Naive thymus-derived CD8-positive, alpha-beta T cell (primary cell): ENCODE measurements around the gene CFAP52. TPM values are rescaled to one million over a fixed set of nuclear protein-coding genes. Genes with fewer than 3 reads are reported as not detected.
"Not testable (repeated sequence)": the region's sequence is repeated elsewhere in the genome, so short reads cannot be mapped to it uniquely, and the experiment has no call there.

Source experiments
- ATAC-seq, 2 donors: fragments of 150-1000 bp; cut with Tn5 transposase in 1 of 2; sonication (Bioruptor Pico), chemical (Tn5 transposase) in 1 of 2; 1 replicate in 1 of 2; 2 replicates in 1 of 2; pipeline ENCODE4 v1.10.0; 2021; ENCODE audit warnings: mild to moderate bottlenecking in 2 of 2, moderate library complexity in 2 of 2
- POLR2A ChIA-PET: fragments of 350-600 bp; sonication (Branson Sonifier 250); formaldehyde crosslinking; loops from one replicate; lab custom pipeline; 2021; ENCODE audit warnings: antibody characterized with exemption; lab: Charles Lee
- DNase-seq, 10 donors: peaks; one replicate each; pipeline versions ENCODE4 v3.0.0 to v3.0.0-alpha.2; 2020 to 2022
- H3K27ac Mint-ChIP-seq, 10 donors: one replicate each; pipeline ENCODE4 v1.8.0; 2020 to 2022; ENCODE audit warnings: mild to moderate bottlenecking in 10 of 10, mixed read lengths in 10 of 10, moderate library complexity in 4 of 10, inconsistent platforms in 1 of 10
- H3K27me3 Mint-ChIP-seq, 5 donors: one replicate each; pipeline ENCODE4 v1.8.0; 2021 to 2022; ENCODE audit warnings: mixed read lengths in 5 of 5
- H3K36me3 Mint-ChIP-seq, 3 donors: one replicate each; pipeline ENCODE4 v1.8.0; 2020 to 2022; ENCODE audit warnings: mixed read lengths in 3 of 3, mild to moderate bottlenecking in 2 of 3, inconsistent platforms in 1 of 3
- H3K4me1 Mint-ChIP-seq, 4 donors: one replicate each; pipeline ENCODE4 v1.8.0; 2021 to 2022; ENCODE audit warnings: mixed read lengths in 4 of 4
- H3K4me3 Mint-ChIP-seq, 10 donors: one replicate each; pipeline ENCODE4 v1.8.0; 2020 to 2022; ENCODE audit warnings: mild to moderate bottlenecking in 10 of 10, mixed read lengths in 10 of 10, moderate library complexity in 6 of 10, inconsistent platforms in 1 of 10
- H3K9me3 Mint-ChIP-seq, 9 donors: one replicate each; pipeline ENCODE4 v1.8.0; 2020 to 2022; ENCODE audit warnings: mixed read lengths in 9 of 9, mild to moderate bottlenecking in 3 of 9, inconsistent platforms in 1 of 9, moderate library complexity in 1 of 9
- polyA plus RNA-seq, 3 donors: library from polyadenylated mRNA; unstranded; fragments of 300-500 nt; fragmentation: Illumina TruSeq; gene quantifications; one replicate each; pipeline ENCODE4 v1.2.3, GENCODE V29; 2021
- total RNA-seq, 8 experiments: library from RNA in 2 of 8; stranded (reverse) in 2 of 8; gene quantifications; one replicate each; pipeline ENCODE4 v1.2.3 and lab custom pipeline; 2021 to 2026

Gene CFAP52
- total and polyA plus RNA-seq, 5 experiments from 2014 or later: not detected

DNA sequence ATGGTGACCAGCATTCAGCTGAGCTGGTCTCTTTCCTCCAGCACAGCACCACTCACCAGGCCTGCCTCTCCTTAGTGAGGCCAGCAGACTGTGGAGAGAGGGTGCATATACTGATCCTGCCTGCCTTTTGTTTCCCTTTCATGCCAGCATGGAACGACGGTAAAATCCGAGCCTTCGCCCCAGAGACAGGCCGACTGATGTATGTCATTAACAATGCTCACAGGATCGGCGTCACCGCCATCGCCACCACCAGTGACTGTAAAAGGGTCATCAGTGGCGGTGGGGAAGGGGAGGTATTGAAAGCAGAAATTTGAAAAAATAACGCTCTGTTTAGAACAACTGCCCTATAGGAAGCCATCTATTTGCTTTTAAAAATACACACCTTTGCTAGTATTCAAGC is 56.3 kb downstream of the CFAP52 start:
- peaks cover 0 to 3% (median 0%) of the 10 kb centered on the region in 9 donors for H3K9me3 Mint-ChIP-seq
- no peaks in the 10 kb centered on the region for H3K36me3 Mint-ChIP-seq
- no peak for ATAC-seq
- H3K4me1 Mint-ChIP-seq: peaks cover 0 to 4% (median 0%) of the 10 kb centered on the region in 4 donors
- no peak for DNase-seq
- no peak overlapping the region for H3K4me3 Mint-ChIP-seq
- H3K27ac Mint-ChIP-seq: no peak overlapping the region
- POLR2A ChIA-PET: no interaction called here
- peaks cover 9 to 40% (median 30%) of the 10 kb centered on the region in 5 donors for H3K27me3 Mint-ChIP-seq

DNA sequence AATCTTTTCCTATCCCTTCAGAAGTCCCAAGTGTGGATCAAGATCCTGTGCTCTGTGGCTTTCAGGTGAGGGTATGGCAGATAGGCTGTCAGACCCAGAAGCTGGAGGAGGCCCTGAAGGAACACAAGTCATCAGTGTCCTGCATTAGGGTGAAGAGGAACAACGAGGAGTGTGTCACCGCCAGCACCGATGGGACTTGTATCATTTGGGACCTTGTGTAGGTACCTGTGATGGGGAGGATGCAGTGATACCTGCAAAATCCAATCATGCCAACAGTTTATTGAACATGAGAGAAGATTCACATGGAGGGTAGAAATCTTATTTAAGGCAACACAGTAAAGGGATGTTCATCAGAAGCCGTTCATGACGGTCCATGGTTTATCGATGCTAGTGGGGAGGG is 58.9 kb downstream of the CFAP52 start:
- peaks cover 6 to 52% (median 28%) of the 10 kb centered on the region in 5 donors for H3K27me3 Mint-ChIP-seq
- no peak for DNase-seq
- H3K27ac Mint-ChIP-seq: no peak overlapping the region
- no peaks in the 10 kb centered on the region for H3K36me3 Mint-ChIP-seq
- ATAC-seq: no peak
- POLR2A ChIA-PET: no interaction called here
- H3K9me3 Mint-ChIP-seq: peaks cover 0 to 6% (median 0%) of the 10 kb centered on the region in 9 donors
- no peak overlapping the region for H3K4me3 Mint-ChIP-seq
- H3K4me1 Mint-ChIP-seq: peaks cover 0 to 4% (median 0%) of the 10 kb centered on the region in 4 donors

DNA sequence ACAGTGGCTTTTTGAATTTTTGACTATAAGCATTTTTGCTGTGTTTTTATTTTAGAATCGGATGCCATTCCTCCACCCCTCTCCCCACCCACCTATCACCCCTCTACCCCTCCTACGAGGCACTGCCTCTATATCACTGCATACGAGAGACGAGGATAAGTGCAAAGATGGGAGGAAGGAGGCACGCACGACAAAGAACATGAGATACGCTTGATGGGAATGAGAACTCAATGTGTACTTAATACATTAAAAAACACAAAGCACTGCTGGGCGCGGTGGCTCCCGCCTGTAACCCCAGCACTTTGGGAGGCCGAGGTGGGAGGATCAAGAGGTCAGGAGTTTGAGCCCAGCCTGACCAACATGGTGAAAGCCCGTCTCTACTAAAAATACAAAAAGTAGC is 60.1 kb downstream of the CFAP52 start:
- no peak overlapping the region for H3K4me3 Mint-ChIP-seq
- POLR2A ChIA-PET: no interaction called here
- H3K27ac Mint-ChIP-seq: no peak overlapping the region
- no peak for DNase-seq
- H3K27me3 Mint-ChIP-seq: peaks cover 6 to 52% (median 23%) of the 10 kb centered on the region in 5 donors
- H3K4me1 Mint-ChIP-seq: peaks cover 0 to under 1% (median 0%) of the 10 kb centered on the region in 4 donors
- ATAC-seq: no peak
- peaks cover 0 to 2% (median 0%) of the 10 kb centered on the region in 3 donors for H3K36me3 Mint-ChIP-seq
- H3K9me3 Mint-ChIP-seq: peaks cover 0 to 6% (median 0%) of the 10 kb centered on the region in 9 donors

DNA sequence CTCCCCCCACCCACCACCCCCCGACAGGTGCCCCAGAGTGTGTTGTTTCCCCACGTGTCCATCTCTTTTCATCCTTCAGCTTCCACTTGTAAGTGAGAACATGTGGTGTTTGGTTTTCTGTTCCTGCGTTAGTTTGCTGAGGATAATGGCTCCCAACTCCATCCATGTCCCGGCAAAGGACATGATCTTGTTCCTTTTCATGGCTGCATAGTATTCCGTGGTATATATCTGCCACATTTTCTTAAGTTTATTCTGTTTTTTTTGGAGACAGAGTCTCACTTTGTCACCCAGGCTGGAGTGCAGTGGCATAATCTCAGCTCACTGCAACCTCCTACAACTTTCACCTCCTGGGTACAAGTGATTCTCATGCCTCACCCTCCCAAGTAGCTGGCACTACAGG is 63.9 kb downstream of the CFAP52 start:
- H3K36me3 Mint-ChIP-seq, H3K9me3 Mint-ChIP-seq, H3K27ac Mint-ChIP-seq, H3K4me3 Mint-ChIP-seq, H3K4me1 Mint-ChIP-seq, POLR2A ChIA-PET, ATAC-seq, DNase-seq: not testable (repeated sequence)
- H3K27me3 Mint-ChIP-seq: peaks cover 19 to 58% (median 28%) of the 10 kb centered on the region in 5 donors

DNA sequence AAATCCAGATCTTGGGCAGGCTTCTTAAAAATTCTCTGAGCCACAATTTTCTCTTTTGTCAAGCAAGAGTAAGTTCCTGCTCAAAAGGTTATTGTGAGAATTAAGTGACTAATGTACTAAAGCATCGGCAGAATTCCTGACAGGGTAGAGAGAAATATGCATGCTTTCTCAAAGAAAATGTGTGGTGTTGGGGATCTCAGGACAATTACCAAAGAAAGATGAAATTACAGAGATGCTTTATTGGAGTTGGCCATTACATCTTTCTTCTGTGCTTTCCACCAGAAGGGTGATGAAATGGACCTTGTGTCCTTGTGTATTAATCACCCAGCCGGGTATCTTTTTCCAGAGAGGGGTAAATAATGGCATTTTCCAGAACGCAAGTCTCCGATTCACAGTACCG is 67.2 kb downstream of the CFAP52 start:
- POLR2A ChIA-PET: no interaction called here
- H3K27ac Mint-ChIP-seq: peak overlapping the region in 1 of 10 donors; percentile 3
- H3K36me3 Mint-ChIP-seq: peaks cover 0 to 5% (median 0%) of the 10 kb centered on the region in 3 donors
- H3K27me3 Mint-ChIP-seq: peaks cover 32 to 71% (median 39%) of the 10 kb centered on the region in 5 donors
- peaks cover 8 to 16% (median 12%) of the 10 kb centered on the region in 4 donors for H3K4me1 Mint-ChIP-seq
- no peak for ATAC-seq
- H3K4me3 Mint-ChIP-seq: peak overlapping the region in 7 of 10 donors; percentile 14 to 84 (median 37)
- peaks cover 0 to 6% (median 0%) of the 10 kb centered on the region in 9 donors for H3K9me3 Mint-ChIP-seq
- no peak for DNase-seq

DNA sequence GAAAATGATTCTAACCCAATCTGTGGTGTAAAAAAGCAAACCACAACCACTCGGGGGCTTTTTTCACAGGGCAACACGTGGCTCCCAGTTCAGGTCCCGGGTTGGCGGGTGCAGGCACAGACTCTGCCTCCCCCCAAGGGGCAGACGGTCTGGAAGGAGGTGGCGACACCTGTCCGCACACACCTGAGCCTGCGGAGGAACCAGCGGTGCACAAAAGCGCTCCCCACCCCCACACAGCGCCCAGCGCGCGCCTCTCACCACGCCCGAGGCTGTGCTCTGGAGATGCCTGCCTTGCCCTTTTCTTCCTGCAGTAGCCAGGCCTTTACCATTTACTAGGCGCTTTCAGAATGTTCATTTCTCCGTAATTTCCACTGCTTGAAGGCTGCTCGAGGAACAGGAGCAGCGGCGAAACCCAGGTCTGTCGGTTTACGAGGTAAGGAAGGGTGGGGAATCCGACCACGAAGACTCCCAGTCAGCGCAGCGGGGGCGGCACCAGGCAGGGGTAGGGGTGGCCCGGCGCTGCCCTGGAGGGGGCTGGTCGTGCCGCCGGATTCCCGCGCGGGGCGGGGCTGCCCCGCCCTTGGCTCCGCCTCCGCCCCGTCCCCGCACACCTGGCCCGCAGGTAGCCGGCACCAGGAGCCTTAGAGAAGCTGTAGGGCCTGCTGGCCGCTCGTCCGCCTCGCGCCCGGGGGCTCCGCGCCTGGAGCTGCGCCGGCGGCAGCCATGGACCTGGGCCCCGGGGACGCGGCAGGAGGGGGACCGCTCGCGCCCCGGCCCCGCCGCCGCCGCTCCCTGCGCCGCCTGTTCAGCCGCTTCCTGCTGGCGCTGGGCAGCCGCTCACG is 68.7 kb downstream of the CFAP52 start, which contains the start of gene USP43:
USP43 (plus strand) TSS at position 608 of the 842 bp plus-strand sequence; CDS start at position 724, 116 bp downstream.
- H3K27ac Mint-ChIP-seq: peak within 1 kb of the TSS in 2 of 10 donors; percentile 43 to 49
- DNase-seq: peak in 4 of 10 donors; percentile 1 to 13 (median 8)
- peaks cover 31 to 63% (median 35%) of the 10 kb centered on the region in 5 donors for H3K27me3 Mint-ChIP-seq
- POLR2A ChIA-PET: no interaction called here
- H3K9me3 Mint-ChIP-seq: peaks cover 0 to 3% (median 0%) of the 10 kb centered on the region in 9 donors
- peak within 1 kb of the TSS; percentile 73 to 86 (median 84) for H3K4me3 Mint-ChIP-seq
- peaks cover 8 to 16% (median 12%) of the 10 kb centered on the region in 4 donors for H3K4me1 Mint-ChIP-seq
- ATAC-seq: peak; percentile 70 to 72
- H3K36me3 Mint-ChIP-seq: peaks cover 0 to 5% (median 0%) of the 10 kb centered on the region in 3 donors

DNA sequence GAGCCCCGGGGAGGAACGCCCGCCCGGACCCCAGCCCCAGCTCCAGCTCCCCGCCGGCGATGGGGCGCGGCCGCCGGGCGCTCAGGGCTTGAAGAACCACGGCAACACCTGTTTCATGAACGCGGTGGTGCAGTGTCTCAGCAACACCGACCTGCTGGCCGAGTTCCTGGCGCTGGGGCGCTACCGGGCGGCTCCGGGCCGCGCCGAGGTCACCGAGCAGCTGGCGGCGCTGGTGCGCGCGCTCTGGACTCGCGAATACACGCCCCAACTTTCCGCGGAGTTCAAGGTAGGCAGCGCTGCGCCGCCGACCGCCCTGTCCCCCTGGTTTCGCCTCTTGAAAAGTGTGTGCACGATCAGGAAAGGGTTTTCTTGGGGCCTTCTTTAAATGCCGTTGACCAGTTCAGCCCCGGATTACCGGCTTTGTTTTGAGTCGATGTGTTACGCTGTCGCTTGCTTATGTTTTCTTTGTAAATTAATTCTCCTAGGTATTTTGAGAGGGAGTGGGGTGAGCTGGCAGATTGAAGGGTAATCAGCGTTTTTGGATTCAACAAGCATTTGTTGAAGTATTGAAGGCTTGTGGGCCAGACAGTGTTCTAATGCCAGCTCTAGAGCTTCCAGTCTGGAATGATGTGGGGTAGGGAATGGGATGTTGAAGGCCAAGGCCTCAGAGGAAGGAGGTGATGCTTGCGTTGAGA is 69.6 kb downstream of the CFAP52 start:
- Mint-ChIP-seq H3K9me3 (no peaks in the 10 kb centered on the region), H3K27ac (peak overlapping the region in 2 of 10 donors; percentile 43 to 46), H3K36me3 (peaks cover 0 to 3% (median 0%) of the 10 kb centered on the region in 3 donors), H3K4me3 (peak overlapping the region; percentile 59 to 84 (median 74)), H3K4me1 (peaks cover 8 to 16% (median 12%) of the 10 kb centered on the region in 4 donors), H3K27me3 (peaks cover 32 to 57% (median 35%) of the 10 kb centered on the region in 5 donors)
- POLR2A ChIA-PET: no interaction called here
- ATAC-seq: peak; percentile 30 to 52
- peak in 2 of 10 donors; percentile 3 to 5 for DNase-seq

DNA sequence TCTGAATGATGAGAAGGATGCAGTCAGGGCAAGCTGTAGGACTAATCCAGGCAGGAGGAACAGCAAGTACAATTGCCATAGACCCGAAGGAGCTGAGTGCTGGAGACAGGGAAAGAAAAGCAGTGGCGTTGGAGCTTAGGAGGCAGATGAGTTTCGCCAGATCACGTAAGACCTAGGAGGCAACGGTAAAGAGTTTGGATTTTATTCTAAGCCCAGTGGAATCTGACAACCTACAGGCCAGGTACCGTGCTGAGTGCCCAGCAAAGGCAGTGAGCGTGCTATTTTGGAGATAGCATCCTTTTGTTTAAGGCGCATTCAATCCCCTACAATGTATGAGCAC is 70.1 kb downstream of the CFAP52 start:
- ATAC-seq: no peak
- Mint-ChIP-seq H3K9me3 (no peaks in the 10 kb centered on the region), H3K27me3 (peaks cover 37 to 58% (median 37%) of the 10 kb centered on the region in 5 donors), H3K4me3 (peak overlapping the region; percentile 59 to 84 (median 74)), H3K36me3 (peaks cover 0 to 3% (median 0%) of the 10 kb centered on the region in 3 donors), H3K27ac (peak overlapping the region in 1 of 10 donors; percentile 46), H3K4me1 (peaks cover 8 to 16% (median 12%) of the 10 kb centered on the region in 4 donors)
- POLR2A ChIA-PET: no interaction called here
- no peak for DNase-seq

DNA sequence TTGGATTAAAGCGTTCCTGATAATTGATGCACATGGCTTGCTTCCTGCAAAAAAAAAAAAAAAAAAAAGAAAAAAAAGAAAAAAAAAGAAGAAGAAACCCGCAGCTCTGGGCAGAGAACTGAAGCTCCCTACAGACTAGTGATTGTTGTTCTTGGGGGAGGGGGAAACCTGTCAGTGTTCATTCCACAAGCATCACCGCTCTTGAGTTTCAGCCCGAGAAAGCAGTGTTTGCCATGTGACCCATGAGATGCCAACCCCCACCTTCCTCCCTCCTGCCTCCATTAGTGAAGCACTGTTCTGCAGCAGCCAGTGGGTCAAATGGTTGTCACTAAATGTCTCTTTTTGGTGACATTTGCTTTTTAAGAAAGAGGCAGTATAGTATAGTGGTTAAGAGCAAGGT is 70.6 kb downstream of the CFAP52 start:
- Mint-ChIP-seq H3K4me3 (peak overlapping the region in 4 of 10 donors; percentile 18 to 56 (median 34)), H3K4me1 (peaks cover 8 to 16% (median 12%) of the 10 kb centered on the region in 4 donors), H3K27ac (no peak overlapping the region), H3K27me3 (peaks cover 35 to 58% (median 38%) of the 10 kb centered on the region in 5 donors), H3K36me3 (peaks cover 0 to 3% (median 0%) of the 10 kb centered on the region in 3 donors), H3K9me3 (no peaks in the 10 kb centered on the region)
- DNase-seq (no peak), ATAC-seq (no peak)
- POLR2A ChIA-PET: no interaction called here

DNA sequence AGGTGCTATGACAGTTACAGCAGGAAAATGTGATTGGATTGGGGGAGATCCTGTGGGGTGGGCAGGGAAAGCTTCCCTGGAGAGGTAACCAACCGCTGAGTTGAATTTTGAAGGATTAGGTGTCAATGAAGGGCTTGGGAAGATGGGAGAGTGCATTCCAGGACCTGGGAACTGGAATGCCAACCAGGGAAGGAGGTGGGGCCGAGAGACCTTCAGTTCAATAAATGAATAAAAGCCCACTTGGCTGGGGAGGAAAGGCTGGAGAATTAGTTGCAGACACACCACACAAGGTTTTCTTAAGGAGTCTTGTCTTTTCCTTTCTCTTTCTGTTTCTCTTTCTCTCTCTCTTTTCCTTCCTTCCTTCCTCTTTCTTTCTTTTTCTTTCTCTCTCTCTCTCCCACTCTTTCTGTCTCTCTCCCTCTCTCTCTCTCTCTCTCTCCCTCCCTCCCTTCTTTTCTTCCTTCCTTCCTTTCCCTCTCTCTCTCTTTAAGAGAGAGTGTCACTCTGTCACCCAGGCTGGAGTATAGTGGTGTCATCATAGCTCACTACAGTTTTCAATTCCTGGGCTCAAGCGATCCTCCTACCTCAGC is 72.2 kb downstream of the CFAP52 start:
- POLR2A ChIA-PET: no interaction called here
- H3K36me3 Mint-ChIP-seq: peaks cover 0 to 3% (median 0%) of the 10 kb centered on the region in 3 donors
- DNase-seq (no peak), ATAC-seq (no peak)
- peak overlapping the region in 1 of 10 donors; percentile 58 for H3K27ac Mint-ChIP-seq
- H3K9me3 Mint-ChIP-seq: no peaks in the 10 kb centered on the region
- H3K27me3 Mint-ChIP-seq: peaks cover 35 to 60% (median 38%) of the 10 kb centered on the region in 5 donors
- peak overlapping the region in 1 of 10 donors; percentile 22 for H3K4me3 Mint-ChIP-seq
- peaks cover 8 to 16% (median 12%) of the 10 kb centered on the region in 4 donors for H3K4me1 Mint-ChIP-seq

DNA sequence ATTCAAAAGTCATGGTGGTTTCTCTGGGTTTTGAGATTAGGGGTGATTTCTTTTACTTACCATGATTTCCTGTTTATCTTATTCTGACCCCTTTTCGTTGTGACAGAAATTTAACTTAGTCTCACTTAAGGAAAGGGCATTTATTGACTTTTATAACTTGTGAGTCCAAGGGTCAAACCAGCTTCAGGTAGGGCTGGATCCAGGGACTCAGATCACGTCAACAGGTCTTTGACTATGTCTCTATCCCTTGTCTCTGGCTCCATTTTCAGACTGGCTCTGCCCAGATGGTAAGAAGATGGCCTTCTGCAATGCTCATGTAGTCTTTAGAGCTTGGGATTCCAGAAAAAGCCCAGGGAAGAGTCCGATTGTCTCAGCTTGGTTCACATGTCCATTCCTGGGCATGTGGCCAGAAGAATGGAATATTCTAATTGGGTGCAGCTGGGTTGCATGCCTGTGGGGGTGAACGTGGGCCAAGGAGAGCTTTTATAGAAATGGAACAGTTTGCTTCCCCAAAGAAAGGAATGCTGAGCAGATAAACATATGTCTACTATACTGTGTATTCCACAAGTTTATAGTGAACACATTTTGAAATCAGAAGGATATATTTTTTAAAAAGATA is 82.3 kb downstream of the CFAP52 start:
- no peak for DNase-seq
- H3K27ac Mint-ChIP-seq: no peak overlapping the region
- peaks cover 0 to under 1% (median 0%) of the 10 kb centered on the region in 9 donors for H3K9me3 Mint-ChIP-seq
- no peak for ATAC-seq
- H3K4me1 Mint-ChIP-seq: no peaks in the 10 kb centered on the region
- POLR2A ChIA-PET: no interaction called here
- no peak overlapping the region for H3K4me3 Mint-ChIP-seq
- no peaks in the 10 kb centered on the region for H3K36me3 Mint-ChIP-seq
- peaks cover 1 to 18% (median 6%) of the 10 kb centered on the region in 5 donors for H3K27me3 Mint-ChIP-seq

DNA sequence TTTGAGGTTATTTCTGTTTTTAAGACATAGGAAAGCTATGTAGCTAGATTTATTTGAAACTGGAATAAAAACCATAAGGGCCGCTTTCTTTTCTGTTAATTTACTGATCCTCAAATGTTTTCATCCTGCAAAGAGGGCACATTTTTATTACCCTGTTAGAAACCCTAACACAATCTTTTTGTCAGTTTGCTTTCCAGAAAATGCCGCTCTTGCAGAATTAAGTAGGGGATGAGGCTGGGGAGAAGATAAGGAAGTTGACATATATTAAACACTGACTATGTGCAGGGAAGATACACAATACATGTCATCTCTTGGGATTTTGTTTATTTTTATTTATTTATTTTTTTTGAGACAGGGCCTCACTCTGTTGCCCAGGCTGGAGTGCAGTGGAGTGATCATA is 84.6 kb downstream of the CFAP52 start:
- POLR2A ChIA-PET: no interaction called here
- no peak for DNase-seq
- H3K27me3 Mint-ChIP-seq: peaks cover 2 to 17% (median 5%) of the 10 kb centered on the region in 5 donors
- H3K9me3 Mint-ChIP-seq: peaks cover 0 to 2% (median 0%) of the 10 kb centered on the region in 9 donors
- no peaks in the 10 kb centered on the region for H3K36me3 Mint-ChIP-seq
- peaks cover 0 to 10% (median 4%) of the 10 kb centered on the region in 4 donors for H3K4me1 Mint-ChIP-seq
- no peak overlapping the region for H3K27ac Mint-ChIP-seq
- no peak overlapping the region for H3K4me3 Mint-ChIP-seq
- ATAC-seq: no peak
